ENCODE results near the gene UNG. TPM values are rescaled to one million over a fixed set of nuclear protein-coding genes. Genes with fewer than 3 reads are reported as not detected.
A peak's percentile ranks its signal among the peaks of the same experiment; 100 is the strongest.

The UNG gene
- total RNA-seq, 1 donor from 2014 or later, result 36.0 TPM

DNA sequence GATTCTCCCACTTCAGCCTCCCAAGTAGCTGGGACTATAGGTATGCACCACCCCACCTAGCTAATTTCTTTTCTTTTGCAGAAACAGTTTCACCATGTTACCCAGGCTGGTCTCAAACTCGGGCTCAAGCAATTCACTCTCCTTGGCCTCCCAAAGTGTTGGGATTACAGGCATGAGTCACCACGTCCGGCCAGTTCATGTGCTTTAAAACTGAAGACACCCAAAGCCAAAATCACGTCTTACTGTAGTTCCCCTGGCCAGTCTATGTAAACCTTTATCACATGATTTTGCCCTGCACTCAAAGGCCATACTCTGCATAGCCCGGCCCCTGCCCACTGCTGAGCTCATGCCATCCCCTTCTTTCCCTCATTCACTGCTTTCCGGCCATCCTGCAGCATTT, 8.6 kb upstream of the UNG start:
- DNase-seq (ENCODE audit: low read depth), result no peak

- DNase-seq (ENCODE audit: low read depth), result no peak
These were observed 7.7 kb upstream of the UNG start for GRCh38 chr12:109089683-109090082.

DNA sequence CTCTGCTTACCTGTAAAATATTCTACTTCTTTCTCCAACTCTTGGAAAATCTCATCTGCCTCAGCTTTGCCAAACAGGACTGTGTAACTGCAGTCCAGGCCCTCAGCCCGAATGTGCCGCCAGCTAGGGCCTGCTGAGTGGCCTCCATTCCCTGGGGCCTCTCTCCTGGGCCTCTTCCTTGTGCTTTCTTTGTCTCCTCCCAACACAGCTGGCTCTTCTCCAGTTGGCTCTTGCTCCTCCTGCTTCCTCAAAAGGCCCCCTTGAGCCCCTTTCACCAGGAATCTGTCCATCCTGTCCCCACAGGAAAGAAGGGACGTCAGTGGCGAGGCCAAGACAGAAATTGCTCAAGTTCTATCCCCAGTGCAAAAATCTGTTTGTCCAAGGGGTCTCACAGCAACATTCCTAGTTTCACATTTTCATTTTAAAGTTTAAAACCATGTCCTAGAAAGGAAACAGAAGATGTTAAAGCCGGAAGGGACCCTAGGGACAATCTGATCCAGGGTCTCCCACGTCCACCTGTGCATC, 4.8 kb upstream of the UNG start:
- DNase-seq (ENCODE audit: low read depth), result no peak

DNA sequence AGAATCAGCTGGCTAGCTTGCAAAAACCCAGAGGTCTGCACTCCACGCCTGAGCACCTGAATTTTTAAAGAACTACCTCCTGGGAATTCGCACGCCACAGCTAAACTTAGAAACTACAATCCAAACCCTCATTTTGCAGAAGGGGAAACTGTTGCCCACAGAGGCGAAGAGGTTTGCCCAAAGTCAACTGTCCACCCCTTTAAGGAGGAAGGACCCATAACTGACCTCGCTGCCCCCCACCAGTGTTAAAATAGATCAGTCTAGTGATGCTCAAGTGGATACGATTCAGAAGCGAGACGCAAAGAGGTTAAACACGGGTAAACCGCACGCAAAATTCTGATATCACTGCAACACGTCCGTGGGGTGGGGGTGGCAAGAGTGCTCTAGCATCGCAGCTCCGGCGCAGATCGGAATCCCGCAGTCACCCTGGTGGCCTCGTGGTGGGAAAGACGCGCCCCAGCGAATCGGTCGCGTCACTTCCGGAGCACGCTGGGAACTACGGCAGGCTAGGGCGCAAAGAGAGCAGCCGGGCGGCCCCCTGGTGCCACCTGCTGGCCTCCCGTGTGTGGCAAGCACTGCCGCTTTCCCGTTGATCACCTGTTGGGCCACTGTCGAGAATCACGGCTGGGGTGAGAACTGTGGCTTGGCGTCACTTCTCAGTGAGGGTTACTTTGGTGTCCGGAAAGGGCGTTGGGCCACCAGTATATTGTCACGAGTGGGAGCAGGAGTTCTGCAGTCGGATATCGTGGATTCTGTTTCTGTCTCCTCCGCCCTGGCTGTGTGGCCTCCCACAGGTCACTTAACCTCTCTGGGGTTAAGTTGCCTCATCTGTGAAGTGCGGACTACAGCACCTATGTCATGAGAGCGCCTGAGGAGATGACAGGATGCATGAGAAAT, 4.1 kb upstream of the UNG start, which contains the start of gene ALKBH2:
TSS of gene ALKBH2 (minus strand) at position 451 of the 897 bp plus-strand sequence. CDS start 686 bp downstream, outside the sequence.
- peak; percentile 93 for DNase-seq (ENCODE audit: low read depth)

DNA sequence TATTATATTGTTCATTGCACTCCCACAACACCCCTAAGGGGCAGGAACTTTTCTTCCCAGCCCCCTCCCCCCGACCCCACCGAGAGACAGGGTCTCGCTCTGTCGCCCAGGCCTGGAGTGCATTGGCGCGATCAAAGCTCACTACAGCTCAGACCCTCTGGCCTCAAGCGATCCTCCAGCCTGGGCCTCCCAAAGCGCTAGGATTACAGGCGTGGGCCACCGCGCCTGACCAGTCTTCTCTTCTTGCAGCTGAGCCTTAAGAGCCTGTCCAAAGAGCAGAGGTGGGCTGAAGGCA, 310 bp upstream of the UNG start:
- DNase-seq (ENCODE audit: low read depth), result no peak

- DNase-seq (ENCODE audit: low read depth), result peak; percentile 75
These were observed 797 bp downstream of the UNG start for GRCh38 chr12:109098183-109098604.

DNA sequence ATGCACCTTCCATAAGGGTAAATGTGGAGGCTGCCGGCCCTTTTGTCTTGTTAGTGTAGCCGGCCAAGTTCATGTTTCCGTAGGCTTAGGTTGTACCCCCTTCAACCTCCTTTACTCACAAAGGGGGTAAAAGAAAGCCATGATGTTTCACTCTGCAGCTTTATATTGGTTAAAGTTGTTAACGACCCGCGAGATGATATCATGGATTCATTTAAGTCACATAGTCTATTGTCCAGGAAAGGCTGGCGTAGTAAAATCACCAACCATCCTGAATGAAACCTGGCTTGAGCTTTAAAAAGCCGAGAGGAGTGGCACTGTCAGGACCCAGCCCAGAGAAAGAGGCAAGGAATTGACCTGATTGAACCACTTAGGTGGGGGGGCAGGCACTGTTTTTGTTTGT, 1.3 kb downstream of the UNG start:
- no peak for DNase-seq (ENCODE audit: low read depth)

DNA sequence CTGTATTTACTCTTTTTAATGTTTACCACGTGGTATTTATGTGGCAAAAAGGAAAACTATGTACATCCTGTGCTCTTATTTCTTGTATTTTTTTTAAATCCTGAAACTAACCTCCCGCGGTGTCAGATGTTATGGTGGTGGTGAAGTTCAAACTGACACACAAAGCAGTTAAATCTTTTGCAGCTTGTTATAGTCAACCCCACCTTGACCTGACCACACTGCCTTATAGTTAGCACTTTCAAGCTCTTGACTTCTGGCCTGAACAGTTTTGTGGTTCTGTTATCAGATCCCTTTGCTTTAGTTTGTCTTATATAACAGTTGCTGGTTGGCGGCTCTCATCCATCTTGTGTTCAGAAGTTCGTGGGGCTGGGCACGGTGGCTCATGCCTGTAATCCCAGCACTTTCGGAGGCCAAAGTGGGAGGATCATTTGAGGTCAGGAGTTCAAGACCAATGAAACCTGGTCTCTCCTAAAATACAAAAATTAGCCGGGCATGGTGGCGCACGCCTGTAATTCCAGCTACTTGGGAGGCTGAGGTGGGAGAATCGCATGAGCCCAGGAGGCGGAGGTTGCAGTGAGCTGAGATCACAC, 2.1 kb downstream of the UNG start:
- no peak for DNase-seq (ENCODE audit: low read depth)

DNA sequence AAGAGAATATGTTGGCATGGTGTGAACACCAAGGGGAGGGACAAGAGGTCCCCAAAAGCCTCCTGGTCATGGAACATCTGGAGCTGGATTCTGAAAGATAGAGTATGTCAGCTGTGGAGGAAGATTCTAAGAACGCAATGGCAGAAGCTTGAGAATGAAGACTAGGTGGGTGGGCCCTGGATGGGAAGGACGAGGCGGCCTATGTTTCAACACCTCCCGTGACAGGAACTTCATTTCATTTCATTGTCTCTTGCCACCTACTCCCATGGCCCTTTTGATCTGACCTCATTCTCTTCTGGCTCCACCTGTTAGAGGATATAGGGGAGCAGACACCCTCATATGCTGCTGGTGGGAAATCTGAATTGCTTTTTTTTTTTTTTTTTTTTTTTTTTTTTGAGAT, 3.3 kb downstream of the UNG start:
- no peak for DNase-seq (ENCODE audit: low read depth)

DNA sequence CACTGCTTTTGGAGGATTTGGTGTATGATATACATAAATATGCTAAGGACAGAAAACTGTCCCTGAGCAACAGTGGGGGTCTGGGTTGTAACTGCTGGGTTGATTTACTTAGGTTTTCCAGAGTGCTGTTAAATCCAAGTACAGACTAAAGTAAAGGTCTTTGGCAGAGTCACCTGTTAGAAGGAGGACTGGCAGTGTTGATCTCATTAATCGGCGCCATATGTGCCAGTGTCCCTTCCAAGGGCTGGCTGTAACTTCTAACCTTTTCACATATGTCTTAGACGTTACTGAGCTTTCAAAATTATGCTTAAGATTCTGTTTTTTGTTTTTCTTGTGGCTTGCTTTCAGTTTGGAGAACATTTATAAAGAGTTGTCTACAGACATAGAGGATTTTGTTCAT, 5.1 kb downstream of the UNG start:
- DNase-seq (ENCODE audit: low read depth), result no peak

GRCh38 chr12:109105176-109105575, 7.8 kb downstream of the UNG start:
- no peak for DNase-seq (ENCODE audit: low read depth)

- DNase-seq (ENCODE audit: low read depth), result peak; percentile 70
These were observed 12.5 kb downstream of the UNG start for GRCh38 chr12:109109746-109110350.

- peak; percentile 60 for DNase-seq (ENCODE audit: low read depth)
These were observed 13.6 kb downstream of the UNG start for GRCh38 chr12:109110988-109111495.

GRCh38 chr12:109112720-109113465, 15.5 kb downstream of the UNG start:
- no peak for DNase-seq (ENCODE audit: low read depth)

GRCh38 chr12:109113661-109114321, 16.4 kb downstream of the UNG start:
- no peak for DNase-seq (ENCODE audit: low read depth)

DNA sequence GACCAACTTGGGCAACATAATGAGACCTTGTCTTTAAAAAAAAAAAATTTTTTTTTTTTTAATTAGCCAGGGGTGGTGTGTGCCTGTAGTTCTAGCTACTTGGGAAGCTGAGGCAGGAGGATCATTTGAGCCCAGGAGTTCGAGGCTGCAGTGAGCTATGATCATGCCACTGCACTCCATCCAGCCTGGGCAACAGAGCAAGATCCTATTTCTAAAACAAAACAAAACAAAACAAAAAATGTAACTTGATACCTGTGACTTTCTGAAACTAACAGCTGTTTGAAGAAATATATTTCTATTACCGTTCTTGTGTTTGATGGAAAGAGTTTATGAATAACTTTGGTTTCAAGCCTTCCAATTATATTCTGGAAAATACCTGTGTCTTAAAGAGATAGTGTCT, 17.2 kb downstream of the UNG start:
- no peak for DNase-seq (ENCODE audit: low read depth)

DNA sequence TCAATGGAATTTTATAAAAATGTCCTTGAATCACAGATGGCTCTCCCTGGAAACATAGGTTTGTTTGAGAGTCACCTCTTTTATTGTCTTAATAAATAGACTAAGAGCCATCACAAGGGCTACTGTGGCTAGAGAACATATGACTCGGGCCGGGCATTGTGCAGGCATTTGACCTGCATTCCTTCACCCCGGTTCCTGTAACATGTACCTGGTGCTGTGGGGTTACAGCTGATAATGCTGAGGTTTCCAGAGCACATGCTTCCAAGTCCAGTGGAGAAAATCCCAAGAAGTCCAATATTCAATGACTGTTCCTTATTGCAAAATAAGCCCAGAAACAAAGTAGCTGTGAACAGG, 18.0 kb downstream of the UNG start:
- no peak for DNase-seq (ENCODE audit: low read depth)

- no peak for DNase-seq (ENCODE audit: low read depth)
These were observed 18.6 kb downstream of the UNG start, which contains the start of gene ACACB for GRCh38 chr12:109115758-109116610. TSS of gene ACACB (plus strand) at chr12:109116587. CDS start at chr12:109139406, 22,819 bp downstream.

DNA sequence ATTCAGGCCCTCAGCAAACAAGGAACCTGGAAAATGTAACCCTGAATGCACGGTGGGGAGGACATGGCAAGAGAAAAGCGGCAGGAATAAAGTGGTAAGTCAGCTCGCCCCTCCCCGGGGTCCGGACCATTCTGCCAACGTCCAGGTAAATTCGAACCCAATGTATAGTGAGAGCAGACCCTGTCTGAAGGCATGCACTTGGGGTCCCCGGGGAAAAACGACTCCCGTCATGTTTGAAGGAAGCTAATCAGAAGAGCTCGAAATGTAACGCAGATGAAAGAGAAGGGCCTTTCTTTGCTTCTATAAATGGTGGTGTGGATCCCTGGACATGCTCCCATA, 19.2 kb downstream of the UNG start:
- no peak for DNase-seq (ENCODE audit: low read depth)

GRCh38 chr12:109120095-109120494, 22.7 kb downstream of the UNG start:
- no peak for DNase-seq (ENCODE audit: low read depth)

Data from myocyte (in vitro differentiated cells).